Uterus (tissue), 4 donors: ENCODE results near the gene NHLRC2. TPM values are rescaled to one million over a fixed set of nuclear protein-coding genes. Genes with fewer than 3 reads are reported as not detected.

ENCODE experiments used
- DNase-seq, 2 donors: peaks; one replicate each; pipeline ENCODE4 v3.0.0-alpha.2; 2019 to 2020
- H3K27ac ChIP-seq, 2 donors: fragments of 200-600 bp; sonication (generic); 1 replicate in 1 of 2; 2 replicates in 1 of 2; pipeline ENCODE4 v1.5.1; 2016 to 2018
- H3K27me3 ChIP-seq, 2 donors: fragments of 200-600 bp; sonication (generic); one replicate each; pipeline ENCODE4 v1.5.1; 2018 to 2019; ENCODE audit warnings: control low read depth in 1 of 2
- H3K36me3 ChIP-seq, 2 donors: fragments of 200-600 bp; sonication (generic); one replicate each; pipeline ENCODE4 v1.5.1; 2019; ENCODE audit warnings: control low read depth in 1 of 2
- H3K4me1 ChIP-seq, 2 donors: fragments of 200-600 bp; sonication (generic); one replicate each; pipeline ENCODE4 v1.5.1; 2018 to 2019; ENCODE audit warnings: control low read depth in 1 of 2
- H3K4me3 ChIP-seq, 2 donors: fragments of 200-600 bp; sonication (generic); 1 replicate in 1 of 2; 2 replicates in 1 of 2; pipeline ENCODE4 v1.5.1; 2018 to 2019; ENCODE audit warnings: mild to moderate bottlenecking in 1 of 2
- H3K9me3 ChIP-seq, 2 donors: fragments of 200-600 bp; sonication (generic); one replicate each; pipeline ENCODE4 v1.5.1; 2019; ENCODE audit warnings: control low read depth in 1 of 2
- CTCF ChIP-seq, 4 experiments: fragments of 200-600 bp in 2 of 4; fragments of 450-650 bp in 2 of 4; sonication (generic) in 2 of 4; IDR thresholded peaks; one replicate each; pipeline ENCODE4 v1.5.1; 2016 to 2019; ENCODE audit warnings: antibody characterized with exemption in 4 of 4, mild to moderate bottlenecking in 2 of 4, moderate library complexity in 1 of 4
- POLR2A ChIP-seq, 2 donors: fragments of 450-650 bp; IDR thresholded peaks; one replicate each; pipeline ENCODE4 v1.6.1; 2016; ENCODE audit warnings: antibody characterized with exemption in 2 of 2, mild to moderate bottlenecking in 1 of 2, moderate library complexity in 1 of 2
- intact Hi-C: fragments of 100-400 bp; cut with DNase I; formaldehyde crosslinking; loops from one replicate; pipeline ENCODE4 v1.15.1; 2023; ENCODE audit warnings: low total_unique reads
- total RNA-seq, 4 donors: library from RNA; depleted of rRNA in 3 of 4; stranded (reverse); fragments of >200 nt in 3 of 4; gene quantifications; one replicate each; pipeline versions ENCODE4 v1.1.0 to v1.2.4, GENCODE V29; 2014 to 2023
- donor health status: DM: yes; HTN: yes; CAD: no.

NHLRC2 gene
- total RNA-seq, 4 donors from 2014 or later = 9.0 to 70.3 (median 37.1) TPM

- intact Hi-C loops = no loop called here
- Histone ChIP-seq H3K36me3 (no peaks in the 10 kb centered on the region), H3K27me3 (no peaks in the 10 kb centered on the region), H3K9me3 (no peaks in the 10 kb centered on the region), H3K27ac (no peak overlapping the region), H3K4me1 (no peaks in the 10 kb centered on the region), H3K4me3 (no peak overlapping the region)
- DNase-seq = no peak
- no peak for TF ChIP-seq CTCF (IDR thresholded peaks at IDR 0.05)
- TF ChIP-seq POLR2A (IDR thresholded peaks at IDR 0.05) = no peak
Measured at GRCh38 chr10:113895018-113895417, 40.6 kb downstream of the NHLRC2 start.

- Histone ChIP-seq H3K4me1 (no peaks in the 10 kb centered on the region), H3K9me3 (peaks cover 0 to 2% of the 10 kb centered on the region in 2 donors), H3K27me3 (no peaks in the 10 kb centered on the region), H3K36me3 (peaks cover 0 to 2% of the 10 kb centered on the region in 2 donors), H3K4me3 (no peak overlapping the region), H3K27ac (no peak overlapping the region)
- TF ChIP-seq POLR2A (IDR thresholded peaks at IDR 0.05) = no peak
- no peak for TF ChIP-seq CTCF (IDR thresholded peaks at IDR 0.05)
- intact Hi-C loops = no loop called here
- no peak for DNase-seq
Measured at GRCh38 chr10:113897693-113898618, 43.5 kb downstream of the NHLRC2 start.

- Histone ChIP-seq H3K4me1 (no peaks in the 10 kb centered on the region), H3K4me3 (no peak overlapping the region), H3K27me3 (no peaks in the 10 kb centered on the region), H3K9me3 (peaks cover 0 to 2% of the 10 kb centered on the region in 2 donors), H3K36me3 (peaks cover 0 to 2% of the 10 kb centered on the region in 2 donors), H3K27ac (no peak overlapping the region)
- TF ChIP-seq POLR2A (IDR thresholded peaks at IDR 0.05) (no peak), CTCF (IDR thresholded peaks at IDR 0.05) (no peak)
- no peak for DNase-seq
- intact Hi-C loops = no loop called here
Measured at GRCh38 chr10:113899952-113900598, 45.6 kb downstream of the NHLRC2 start.

GRCh38 chr10:113905756-113906155 is 51.3 kb downstream of the NHLRC2 start:
- intact Hi-C loops = no loop called here
- H3K4me3 ChIP-seq = no peak overlapping the region
- peaks cover 0 to under 1% of the 10 kb centered on the region in 2 donors for H3K36me3 ChIP-seq
- no peak for TF ChIP-seq POLR2A (IDR thresholded peaks at IDR 0.05)
- no peak for TF ChIP-seq CTCF (IDR thresholded peaks at IDR 0.05)
- DNase-seq = no peak
- H3K9me3 ChIP-seq = peaks cover 0 to 2% of the 10 kb centered on the region in 2 donors
- H3K27ac ChIP-seq = no peak overlapping the region
- no peaks in the 10 kb centered on the region for H3K4me1 ChIP-seq
- H3K27me3 ChIP-seq = no peaks in the 10 kb centered on the region

- H3K4me3 ChIP-seq = no peak overlapping the region
- no peak overlapping the region for H3K27ac ChIP-seq
- TF ChIP-seq POLR2A (IDR thresholded peaks at IDR 0.05) = no peak
- no peak for TF ChIP-seq CTCF (IDR thresholded peaks at IDR 0.05)
- no peaks in the 10 kb centered on the region for H3K36me3 ChIP-seq
- H3K4me1 ChIP-seq = no peaks in the 10 kb centered on the region
- no peaks in the 10 kb centered on the region for H3K27me3 ChIP-seq
- no peaks in the 10 kb centered on the region for H3K9me3 ChIP-seq
- intact Hi-C loops = no loop called here
- no peak for DNase-seq
Measured at GRCh38 chr10:113907166-113907565, 52.7 kb downstream of the NHLRC2 start.
